ENCODE data around the gene PLCH2. TPM values are rescaled to one million over a fixed set of nuclear protein-coding genes. Genes with fewer than 3 reads are reported as not detected.

The PLCH2 gene
- total and polyA plus RNA-seq, 10 of the 15 experiments (the other 5 are each of a cell fraction or from before 2014, with no cell fraction given), result 0.03 to 0.73 (median 0.24) TPM; not detected in 3

- ATAC-seq (peak; percentile 35; the same call in 2 of the 3 replicates), FAIRE-seq (no peak), DNase-seq (ENCODE audit: low read depth, low spot score) (no peak)
- ChIA-PET SMC1A (ENCODE audit: uncharacterized antibody, unreplicated experiment) (no interaction called here), RAD21 (ENCODE audit: unreplicated experiment) (no interaction called here), CTCF (interaction anchor here (0.7 kb wide), 1 partner anchor 290 kb away, joined by 3 read pairs; no protein-coding TSS in a partner anchor), POLR2A (no interaction called here)
- Histone ChIP-seq H3K4me2 (ENCODE audit: control insufficient read depth, insufficient read depth) (no peak overlapping the region), H3K27ac (ENCODE audit: control insufficient read depth, insufficient read depth) (no peak overlapping the region), H4K20me1 (ENCODE audit: control insufficient read depth, insufficient read depth) (no peaks in the 10 kb centered on the region), H2AFZ (ENCODE audit: control insufficient read depth, low read depth, low read length) (no peak overlapping the region), H3K79me2 (ENCODE audit: control insufficient read depth, insufficient read depth, low read length) (no peaks in the 10 kb centered on the region), H3K4me3 (no peak overlapping the region), H3K9me3 (replicated peaks; ENCODE audit: control insufficient read depth, insufficient read depth, low read length) (no peaks in the 10 kb centered on the region), H3K27me3 (replicated peaks in 1 of 2; ENCODE audit: control insufficient read depth in 2 of 2, insufficient read depth in 2 of 2, low read length in 1 of 2) (peaks cover 2 to 5% of the 10 kb centered on the region in 2 experiments; a peak in 3 of 4 replicates), H3K36me3 (ENCODE audit: control insufficient read depth in 2 of 2, insufficient read depth in 2 of 2, low read length in 1 of 2) (no peaks in the 10 kb centered on the region), H3K9ac (ENCODE audit: control insufficient read depth, insufficient read depth, low read length) (no peak overlapping the region), H3K4me1 (ENCODE audit: control insufficient read depth, insufficient read depth, low read length) (peaks cover 11% of the 10 kb centered on the region)
- in situ Hi-C loops (cut with MboI), result no loop called here
- intact Hi-C loops (cut with micrococcal nuclease; ENCODE audit: unreplicated experiment), result no loop called here
- WGBS (ENCODE audit: insufficient coverage, insufficient replicate concordance, low lambda C conversion rate, missing lambda C conversion rate), result 29% methylated on average over 16 of the region's 107 CpGs
- BruUV-seq (replicated peaks), result no TSS peak
- TF ChIP-seq SMC3 (IDR thresholded peaks at IDR 0.05; ENCODE audit: borderline replicate concordance, low read length) (peak; percentile 16; the same call in 1 of the 2 replicates), PAX8 (IDR thresholded peaks at IDR 0.05) (no peak), E2F4 (IDR thresholded peaks at IDR 0.05; ENCODE audit: low read depth, low read length) (no peak), CTCF (IDR thresholded peaks at IDR 0.05 in 2 of 3, conservative IDR thresholded peaks at IDR 0.05 in 1 of 3; ENCODE audit: control insufficient read depth in 2 of 3, extremely low read depth in 1 of 3, insufficient read depth in 1 of 3, low read depth in 3 of 3, low read length in 3 of 3) (peak in 1 of 3 experiments; percentile 26; a peak in 1 of 6 replicates)
- TF ChIP-seq, protein P1, sequence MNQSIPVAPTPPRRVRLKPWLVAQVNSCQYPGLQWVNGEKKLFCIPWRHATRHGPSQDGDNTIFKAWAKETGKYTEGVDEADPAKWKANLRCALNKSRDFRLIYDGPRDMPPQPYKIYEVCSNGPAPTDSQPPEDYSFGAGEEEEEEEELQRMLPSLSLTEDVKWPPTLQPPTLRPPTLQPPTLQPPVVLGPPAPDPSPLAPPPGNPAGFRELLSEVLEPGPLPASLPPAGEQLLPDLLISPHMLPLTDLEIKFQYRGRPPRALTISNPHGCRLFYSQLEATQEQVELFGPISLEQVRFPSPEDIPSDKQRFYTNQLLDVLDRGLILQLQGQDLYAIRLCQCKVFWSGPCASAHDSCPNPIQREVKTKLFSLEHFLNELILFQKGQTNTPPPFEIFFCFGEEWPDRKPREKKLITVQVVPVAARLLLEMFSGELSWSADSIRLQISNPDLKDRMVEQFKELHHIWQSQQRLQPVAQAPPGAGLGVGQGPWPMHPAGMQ (IDR thresholded peaks at IDR 0.05; ENCODE audit: borderline replicate concordance), result no peak
- TF ChIP-seq, protein P2, sequence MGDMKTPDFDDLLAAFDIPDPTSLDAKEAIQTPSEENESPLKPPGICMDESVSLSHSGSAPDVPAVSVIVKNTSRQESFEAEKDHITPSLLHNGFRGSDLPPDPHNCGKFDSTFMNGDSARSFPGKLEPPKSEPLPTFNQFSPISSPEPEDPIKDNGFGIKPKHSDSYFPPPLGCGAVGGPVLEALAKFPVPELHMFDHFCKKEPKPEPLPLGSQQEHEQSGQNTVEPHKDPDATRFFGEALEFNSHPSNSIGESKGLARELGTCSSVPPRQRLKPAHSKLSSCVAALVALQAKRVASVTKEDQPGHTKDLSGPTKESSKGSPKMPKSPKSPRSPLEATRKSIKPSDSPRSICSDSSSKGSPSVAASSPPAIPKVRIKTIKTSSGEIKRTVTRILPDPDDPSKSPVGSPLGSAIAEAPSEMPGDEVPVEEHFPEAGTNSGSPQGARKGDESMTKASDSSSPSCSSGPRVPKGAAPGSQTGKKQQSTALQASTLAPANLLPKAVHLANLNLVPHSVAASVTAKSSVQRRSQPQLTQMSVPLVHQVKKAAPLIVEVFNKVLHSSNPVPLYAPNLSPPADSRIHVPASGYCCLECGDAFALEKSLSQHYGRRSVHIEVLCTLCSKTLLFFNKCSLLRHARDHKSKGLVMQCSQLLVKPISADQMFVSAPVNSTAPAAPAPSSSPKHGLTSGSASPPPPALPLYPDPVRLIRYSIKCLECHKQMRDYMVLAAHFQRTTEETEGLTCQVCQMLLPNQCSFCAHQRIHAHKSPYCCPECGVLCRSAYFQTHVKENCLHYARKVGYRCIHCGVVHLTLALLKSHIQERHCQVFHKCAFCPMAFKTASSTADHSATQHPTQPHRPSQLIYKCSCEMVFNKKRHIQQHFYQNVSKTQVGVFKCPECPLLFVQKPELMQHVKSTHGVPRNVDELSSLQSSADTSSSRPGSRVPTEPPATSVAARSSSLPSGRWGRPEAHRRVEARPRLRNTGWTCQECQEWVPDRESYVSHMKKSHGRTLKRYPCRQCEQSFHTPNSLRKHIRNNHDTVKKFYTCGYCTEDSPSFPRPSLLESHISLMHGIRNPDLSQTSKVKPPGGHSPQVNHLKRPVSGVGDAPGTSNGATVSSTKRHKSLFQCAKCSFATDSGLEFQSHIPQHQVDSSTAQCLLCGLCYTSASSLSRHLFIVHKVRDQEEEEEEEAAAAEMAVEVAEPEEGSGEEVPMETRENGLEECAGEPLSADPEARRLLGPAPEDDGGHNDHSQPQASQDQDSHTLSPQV (IDR thresholded peaks at IDR 0.05), result no peak
- TF ChIP-seq, protein P3, sequence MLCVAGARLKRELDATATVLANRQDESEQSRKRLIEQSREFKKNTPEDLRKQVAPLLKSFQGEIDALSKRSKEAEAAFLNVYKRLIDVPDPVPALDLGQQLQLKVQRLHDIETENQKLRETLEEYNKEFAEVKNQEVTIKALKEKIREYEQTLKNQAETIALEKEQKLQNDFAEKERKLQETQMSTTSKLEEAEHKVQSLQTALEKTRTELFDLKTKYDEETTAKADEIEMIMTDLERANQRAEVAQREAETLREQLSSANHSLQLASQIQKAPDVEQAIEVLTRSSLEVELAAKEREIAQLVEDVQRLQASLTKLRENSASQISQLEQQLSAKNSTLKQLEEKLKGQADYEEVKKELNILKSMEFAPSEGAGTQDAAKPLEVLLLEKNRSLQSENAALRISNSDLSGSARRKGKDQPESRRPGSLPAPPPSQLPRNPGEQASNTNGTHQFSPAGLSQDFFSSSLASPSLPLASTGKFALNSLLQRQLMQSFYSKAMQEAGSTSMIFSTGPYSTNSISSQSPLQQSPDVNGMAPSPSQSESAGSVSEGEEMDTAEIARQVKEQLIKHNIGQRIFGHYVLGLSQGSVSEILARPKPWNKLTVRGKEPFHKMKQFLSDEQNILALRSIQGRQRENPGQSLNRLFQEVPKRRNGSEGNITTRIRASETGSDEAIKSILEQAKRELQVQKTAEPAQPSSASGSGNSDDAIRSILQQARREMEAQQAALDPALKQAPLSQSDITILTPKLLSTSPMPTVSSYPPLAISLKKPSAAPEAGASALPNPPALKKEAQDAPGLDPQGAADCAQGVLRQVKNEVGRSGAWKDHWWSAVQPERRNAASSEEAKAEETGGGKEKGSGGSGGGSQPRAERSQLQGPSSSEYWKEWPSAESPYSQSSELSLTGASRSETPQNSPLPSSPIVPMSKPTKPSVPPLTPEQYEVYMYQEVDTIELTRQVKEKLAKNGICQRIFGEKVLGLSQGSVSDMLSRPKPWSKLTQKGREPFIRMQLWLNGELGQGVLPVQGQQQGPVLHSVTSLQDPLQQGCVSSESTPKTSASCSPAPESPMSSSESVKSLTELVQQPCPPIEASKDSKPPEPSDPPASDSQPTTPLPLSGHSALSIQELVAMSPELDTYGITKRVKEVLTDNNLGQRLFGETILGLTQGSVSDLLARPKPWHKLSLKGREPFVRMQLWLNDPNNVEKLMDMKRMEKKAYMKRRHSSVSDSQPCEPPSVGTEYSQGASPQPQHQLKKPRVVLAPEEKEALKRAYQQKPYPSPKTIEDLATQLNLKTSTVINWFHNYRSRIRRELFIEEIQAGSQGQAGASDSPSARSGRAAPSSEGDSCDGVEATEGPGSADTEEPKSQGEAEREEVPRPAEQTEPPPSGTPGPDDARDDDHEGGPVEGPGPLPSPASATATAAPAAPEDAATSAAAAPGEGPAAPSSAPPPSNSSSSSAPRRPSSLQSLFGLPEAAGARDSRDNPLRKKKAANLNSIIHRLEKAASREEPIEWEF (IDR thresholded peaks at IDR 0.05; ENCODE audit: insufficient replicate concordance, low read depth, low read length), result no peak
Measured at GRCh38 chr1:2443277-2444137, 32.6 kb upstream of the PLCH2 start.

Data from GM12878 (cell line).